ENCODE results near the gene RBMS3.
"Not testable (repeated sequence)": the region's sequence is repeated elsewhere in the genome, so short reads cannot be mapped to it uniquely, and the experiment has no call there.

RBMS3 gene

DNA sequence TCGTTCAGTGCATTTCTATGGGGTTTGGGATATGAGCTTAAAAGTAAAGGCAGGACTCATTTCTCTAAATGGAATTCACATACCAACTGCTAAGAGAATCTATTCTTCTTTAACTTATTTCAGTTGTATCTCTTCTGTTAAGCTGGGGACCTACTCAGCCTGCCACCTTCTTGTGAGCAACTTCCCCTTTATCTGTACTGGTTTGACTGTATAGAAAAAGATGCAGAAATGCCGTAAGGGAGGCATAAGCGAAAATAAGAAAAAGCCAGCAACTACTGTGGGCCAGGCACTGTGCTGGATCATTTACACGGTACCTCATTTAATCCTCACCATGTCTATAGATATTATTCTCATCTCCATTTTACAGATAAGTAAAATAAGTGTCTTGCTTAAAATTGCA is 38.4 kb downstream of the RBMS3 start:
- no peak for TF ChIP-seq FOXK2 (IDR thresholded peaks at IDR 0.05)
- no peak for TF ChIP-seq SP1 (IDR thresholded peaks at IDR 0.05)
- TF ChIP-seq FOXA1 (IDR thresholded peaks at IDR 0.05): no peak
- DNase-seq (ENCODE audit: extremely low spot score): no peak
- ChIA-PET POLR2A (no interaction called here), CTCF (no interaction called here)

DNA sequence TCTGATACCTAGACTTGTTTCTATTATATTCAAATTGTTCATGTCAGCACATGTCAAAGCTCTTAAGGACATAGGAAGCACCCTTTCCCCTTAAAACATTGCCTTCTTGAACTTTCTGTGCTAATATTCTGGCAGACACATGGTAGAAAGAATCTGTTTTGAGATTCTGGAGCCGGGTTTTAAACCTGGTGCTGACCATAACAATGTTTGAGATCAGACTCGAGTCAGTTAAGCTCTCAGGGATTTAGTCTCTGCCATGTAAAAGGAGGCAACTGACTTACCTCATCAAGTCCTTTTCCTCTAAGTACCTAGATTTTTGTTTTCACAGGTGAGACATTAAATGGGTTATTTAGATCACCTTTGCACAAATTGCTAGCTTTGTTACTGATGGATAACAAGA is 38.9 kb downstream of the RBMS3 start:
- POLR2A ChIA-PET: no interaction called here
- TF ChIP-seq BHLHE40 (IDR thresholded peaks at IDR 0.05; ENCODE audit: borderline replicate concordance): no peak
- no peak for TF ChIP-seq LEF1 (IDR thresholded peaks at IDR 0.05; ENCODE audit: borderline replicate concordance)
- no peak for TF ChIP-seq ARNT (IDR thresholded peaks at IDR 0.05)
- TF ChIP-seq, protein P1, sequence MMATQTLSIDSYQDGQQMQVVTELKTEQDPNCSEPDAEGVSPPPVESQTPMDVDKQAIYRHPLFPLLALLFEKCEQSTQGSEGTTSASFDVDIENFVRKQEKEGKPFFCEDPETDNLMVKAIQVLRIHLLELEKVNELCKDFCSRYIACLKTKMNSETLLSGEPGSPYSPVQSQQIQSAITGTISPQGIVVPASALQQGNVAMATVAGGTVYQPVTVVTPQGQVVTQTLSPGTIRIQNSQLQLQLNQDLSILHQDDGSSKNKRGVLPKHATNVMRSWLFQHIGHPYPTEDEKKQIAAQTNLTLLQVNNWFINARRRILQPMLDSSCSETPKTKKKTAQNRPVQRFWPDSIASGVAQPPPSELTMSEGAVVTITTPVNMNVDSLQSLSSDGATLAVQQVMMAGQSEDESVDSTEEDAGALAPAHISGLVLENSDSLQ (IDR thresholded peaks at IDR 0.05): no peak
- no peak for TF ChIP-seq ZNF384 (IDR thresholded peaks at IDR 0.05)
- no peak for TF ChIP-seq ELF4 (IDR thresholded peaks at IDR 0.05)
- TF ChIP-seq NFRKB (IDR thresholded peaks at IDR 0.05): no peak
- TF ChIP-seq CTBP1 (IDR thresholded peaks at IDR 0.05; ENCODE audit: borderline replicate concordance): no peak
- no peak for TF ChIP-seq FOXA1 (IDR thresholded peaks at IDR 0.05)
- CTCF ChIA-PET: no interaction called here
- no peak for DNase-seq (ENCODE audit: extremely low spot score)

DNA sequence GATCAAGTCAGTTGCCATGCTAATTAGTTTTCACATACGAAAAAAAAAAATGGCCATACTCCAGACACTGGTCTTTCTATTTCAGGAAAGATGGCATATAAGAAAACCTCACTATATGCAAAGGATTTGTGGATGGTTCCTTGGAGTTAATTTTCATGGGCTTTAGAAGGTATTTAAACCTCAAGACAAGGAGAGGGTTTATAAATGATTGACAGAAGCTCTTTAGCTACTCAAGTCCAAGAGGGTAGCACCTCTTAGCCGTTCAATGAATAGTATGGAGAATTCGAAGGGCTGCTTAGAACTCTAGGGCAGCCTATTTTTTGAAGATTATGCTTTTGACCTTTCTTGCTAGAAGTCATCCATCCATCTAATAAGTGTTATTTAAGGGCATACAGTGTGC is 41.7 kb downstream of the RBMS3 start:
- POLR2A ChIA-PET: no interaction called here
- CTCF ChIA-PET: no interaction called here

DNA sequence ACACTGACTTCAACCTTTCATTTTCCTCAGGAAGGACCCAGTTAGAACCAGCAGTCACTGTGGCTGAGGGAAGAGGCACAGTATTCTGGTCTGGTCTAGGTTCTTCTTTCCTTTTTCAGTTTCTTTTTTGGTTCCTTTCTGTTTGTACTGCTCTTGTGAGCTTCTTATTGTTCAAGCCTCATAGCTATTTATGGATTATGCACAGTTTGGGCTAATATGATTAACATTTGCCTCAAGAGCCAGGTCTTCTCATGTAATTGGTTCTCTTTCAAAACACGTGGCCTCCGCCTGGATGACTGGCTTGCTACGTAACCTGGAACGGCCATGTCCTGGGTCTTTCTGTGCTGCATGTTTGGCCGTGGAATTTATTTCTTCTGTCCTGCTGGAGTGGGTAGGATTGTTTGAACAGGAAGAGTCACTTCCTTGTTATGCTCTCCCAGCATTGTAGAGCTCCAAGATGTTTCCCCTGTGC is 43.3 kb downstream of the RBMS3 start:
- DNase-seq (ENCODE audit: extremely low spot score): no peak
- ChIA-PET CTCF (interaction anchor here (0.6 kb wide), 1 partner anchor 28 kb away, joined by 3 read pairs; no protein-coding TSS in a partner anchor), POLR2A (no interaction called here)
- TF ChIP-seq SP1 (IDR thresholded peaks at IDR 0.05) (no peak), HDGF (IDR thresholded peaks at IDR 0.05; ENCODE audit: borderline replicate concordance) (no peak), ARNT (IDR thresholded peaks at IDR 0.05) (no peak), CTBP1 (IDR thresholded peaks at IDR 0.05; ENCODE audit: borderline replicate concordance) (no peak), BHLHE40 (IDR thresholded peaks at IDR 0.05; ENCODE audit: borderline replicate concordance) (no peak), FOXM1 (IDR thresholded peaks at IDR 0.05; ENCODE audit: borderline replicate concordance) (no peak), FOXK2 (IDR thresholded peaks at IDR 0.05) (no peak), NFRKB (IDR thresholded peaks at IDR 0.05) (no peak)

More for the DNA sequence above, 41.7 kb downstream of the RBMS3 start:
- DNase-seq (ENCODE audit: extremely low spot score): no peak
- TF ChIP-seq ARNT (IDR thresholded peaks at IDR 0.05): no peak
- no peak for TF ChIP-seq BHLHE40 (IDR thresholded peaks at IDR 0.05; ENCODE audit: borderline replicate concordance)
- TF ChIP-seq L3MBTL2 (conservative IDR thresholded peaks at IDR 0.05): no peak
- TF ChIP-seq SP1 (IDR thresholded peaks at IDR 0.05): no peak
- TF ChIP-seq ELF4 (IDR thresholded peaks at IDR 0.05): no peak
- no peak for TF ChIP-seq SUZ12 (IDR thresholded peaks at IDR 0.05)
- TF ChIP-seq FOXK2 (IDR thresholded peaks at IDR 0.05): no peak
- no peak for TF ChIP-seq HDGF (IDR thresholded peaks at IDR 0.05; ENCODE audit: borderline replicate concordance)
- TF ChIP-seq TARDBP (IDR thresholded peaks at IDR 0.05): no peak
- TF ChIP-seq, protein P1 (IDR thresholded peaks at IDR 0.05): no peak
- TF ChIP-seq FOXA1 (IDR thresholded peaks at IDR 0.05): no peak
- TF ChIP-seq FOXM1 (IDR thresholded peaks at IDR 0.05; ENCODE audit: borderline replicate concordance): no peak
- no peak for TF ChIP-seq CTBP1 (IDR thresholded peaks at IDR 0.05; ENCODE audit: borderline replicate concordance)
- TF ChIP-seq LEF1 (IDR thresholded peaks at IDR 0.05; ENCODE audit: borderline replicate concordance): no peak
- no peak for TF ChIP-seq ZNF384 (IDR thresholded peaks at IDR 0.05)
- TF ChIP-seq NFRKB (IDR thresholded peaks at IDR 0.05): no peak

DNA sequence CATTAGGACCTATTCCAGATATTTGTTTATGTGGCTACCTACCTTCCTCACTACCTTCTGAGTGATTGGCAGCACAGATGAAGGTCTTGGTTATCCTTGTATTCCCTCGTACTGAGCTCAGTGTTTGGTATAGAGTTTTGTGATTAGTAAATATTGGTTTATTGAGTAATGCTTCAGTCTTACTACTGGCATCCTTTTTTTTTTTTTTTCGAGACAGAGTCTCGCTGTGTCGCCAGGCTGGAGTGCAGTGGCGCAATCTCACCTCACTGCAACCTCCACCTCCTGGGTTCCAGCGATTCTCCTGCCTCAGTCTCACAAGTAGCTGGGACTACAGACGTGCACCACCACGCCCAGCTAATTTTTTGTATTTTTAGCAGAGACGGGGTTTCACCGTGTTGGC is 45.7 kb downstream of the RBMS3 start:
- DNase-seq (ENCODE audit: extremely low spot score); POLR2A ChIA-PET; CTCF ChIA-PET: not testable (repeated sequence)

DNA sequence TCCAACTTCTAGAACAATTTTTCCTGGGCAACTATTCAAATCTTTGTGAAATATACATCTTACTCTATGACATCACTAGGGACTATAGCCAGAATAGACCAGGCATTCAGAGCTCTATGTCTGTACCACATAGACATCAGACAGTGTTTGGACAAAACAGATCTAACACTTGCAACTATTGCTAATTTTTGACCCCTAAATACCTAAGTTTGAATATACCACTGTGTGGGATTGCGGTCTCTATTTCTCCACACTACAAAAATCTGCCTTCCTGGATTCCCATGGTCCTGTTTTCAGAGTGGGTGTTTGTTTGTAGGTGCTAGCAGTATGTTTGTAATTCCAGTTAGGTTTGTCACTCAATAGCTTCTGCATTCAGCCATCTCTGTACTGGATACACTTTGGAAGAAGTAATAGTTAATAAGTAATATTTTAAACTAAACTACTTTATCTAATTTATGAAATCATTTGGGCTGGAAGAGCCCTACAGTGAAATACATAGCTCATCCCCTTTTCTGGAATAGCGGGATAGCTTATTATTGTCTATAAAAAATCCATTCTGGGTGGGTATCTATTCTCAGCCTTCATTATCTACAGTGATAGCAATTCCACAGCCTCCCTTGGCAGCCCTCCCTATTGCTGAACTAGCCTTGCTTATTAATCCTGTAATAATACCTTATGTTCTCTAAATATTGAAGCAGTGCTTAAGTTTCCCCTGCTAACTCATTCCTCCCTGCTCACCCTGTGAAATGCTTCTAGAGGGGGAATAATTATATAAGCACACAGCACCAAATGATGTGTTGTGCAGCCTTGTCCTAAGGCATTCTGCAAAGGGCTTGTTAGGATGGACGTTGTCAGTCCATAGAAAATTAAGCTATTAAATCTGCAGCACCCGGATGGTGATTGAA is 49.4 kb downstream of the RBMS3 start:
- CTCF ChIA-PET: no interaction called here
- POLR2A ChIA-PET: no interaction called here
- no peak for DNase-seq (ENCODE audit: extremely low spot score)
- TF ChIP-seq CTBP1 (IDR thresholded peaks at IDR 0.05; ENCODE audit: borderline replicate concordance): no peak
- TF ChIP-seq ZNF384 (IDR thresholded peaks at IDR 0.05): no peak
- TF ChIP-seq ELF4 (IDR thresholded peaks at IDR 0.05): no peak
- TF ChIP-seq HDGF (IDR thresholded peaks at IDR 0.05; ENCODE audit: borderline replicate concordance): no peak
- TF ChIP-seq NFRKB (IDR thresholded peaks at IDR 0.05): no peak
- no peak for TF ChIP-seq TARDBP (IDR thresholded peaks at IDR 0.05)
- TF ChIP-seq, protein P1 (IDR thresholded peaks at IDR 0.05): no peak
- TF ChIP-seq SP1 (IDR thresholded peaks at IDR 0.05): no peak
- no peak for TF ChIP-seq SUZ12 (IDR thresholded peaks at IDR 0.05)
- no peak for TF ChIP-seq FOXM1 (IDR thresholded peaks at IDR 0.05; ENCODE audit: borderline replicate concordance)
- no peak for TF ChIP-seq FOXK2 (IDR thresholded peaks at IDR 0.05)
- TF ChIP-seq LEF1 (IDR thresholded peaks at IDR 0.05; ENCODE audit: borderline replicate concordance): no peak
- TF ChIP-seq L3MBTL2 (conservative IDR thresholded peaks at IDR 0.05): no peak
- no peak for TF ChIP-seq ARNT (IDR thresholded peaks at IDR 0.05)

All from HEK293T (cell line).